H1 (cell line): Measurements from ENCODE around the gene NRXN3. TPM values are rescaled to one million over a fixed set of nuclear protein-coding genes. Genes with fewer than 3 reads are reported as not detected.

Source experiments
- CTCF ChIA-PET: fragments of 300-600 bp; sonication (Branson Sonifier 250); formaldehyde crosslinking; loops from one replicate; lab custom pipeline; 2021; ENCODE audit not compliant: partially characterized antibody; lab: Charles Lee
- POLR2A ChIA-PET: fragments of 300-600 bp; sonication (Branson Sonifier 250); formaldehyde crosslinking; loops from one replicate; lab custom pipeline; 2021; ENCODE audit warnings: inconsistent platforms; ENCODE audit not compliant: partially characterized antibody; lab: Charles Lee
- DNase-seq, 2 experiments: peaks; one replicate each; pipeline versions ENCODE4 v3.0.0 to v3.0.0-alpha.2; 2010 to 2022; ENCODE audit warnings: low spot score in 2 of 2, low read depth in 1 of 2, mixed read lengths in 1 of 2
- FAIRE-seq: peaks from 2 replicates; lab custom pipeline; 2011; peaks lifted over from hg19 to GRCh38; lab: Jason Lieb, UNC
- H2AFZ ChIP-seq: 2 replicates; pipeline ENCODE4 v1.8.1; 2012; ENCODE audit warnings: low read length, inconsistent platforms
- H2AK5ac ChIP-seq: 2 replicates; pipeline ENCODE4 v1.6.1; 2013; ENCODE audit warnings: low read depth, low read length
- H2BK120ac ChIP-seq: replicated peaks from 2 replicates; pipeline ENCODE3; 2013; ENCODE audit warnings: low read depth, low read length, inconsistent platforms
- H2BK12ac ChIP-seq: 2 replicates; pipeline ENCODE4 v1.6.1; 2013; ENCODE audit warnings: low read depth, low read length
- H2BK15ac ChIP-seq: 2 replicates; pipeline ENCODE4 v1.6.1; 2013; ENCODE audit warnings: low read length
- H2BK20ac ChIP-seq: 2 replicates; pipeline ENCODE4 v1.6.1; 2013; ENCODE audit warnings: low read length
- H2BK5ac ChIP-seq: 2 replicates; pipeline ENCODE4 v1.6.1; 2013; ENCODE audit warnings: low read depth, low read length
- H3K14ac ChIP-seq: 2 replicates; pipeline ENCODE4 v1.6.1; 2013; ENCODE audit warnings: inconsistent platforms; ENCODE audit not compliant: insufficient read length
- H3K18ac ChIP-seq: 2 replicates; pipeline ENCODE4 v1.6.1; 2013; ENCODE audit warnings: low read length; ENCODE audit errors: extremely low read depth
- H3K23ac ChIP-seq: 2 replicates; pipeline ENCODE4 v1.6.1; 2013; ENCODE audit warnings: inconsistent platforms; ENCODE audit not compliant: insufficient read length
- H3K23me2 ChIP-seq: 2 replicates; pipeline ENCODE4 v1.6.1; 2013; ENCODE audit warnings: low read depth, low read length
- H3K27ac ChIP-seq: 2 replicates; pipeline ENCODE4 v1.6.1; 2011; ENCODE audit warnings: low read depth, low read length, inconsistent platforms
- H3K27me3 ChIP-seq, 4 experiments: replicated peaks in 1 of 4; 1 replicate in 1 of 4; 2 replicates in 3 of 4; pipeline versions ENCODE4 v1.6.1 to v1.8.1; 2011 to 2013; ENCODE audit warnings: low read length in 3 of 4, mild to moderate bottlenecking in 3 of 4, inconsistent platforms in 2 of 4, mixed read lengths in 2 of 4, moderate library complexity in 1 of 4; ENCODE audit not compliant: control insufficient read depth in 3 of 4, insufficient read depth in 3 of 4; ENCODE audit errors: extremely low read depth in 1 of 4
- H3K36me3 ChIP-seq, 4 experiments: 2 replicates each; pipeline versions ENCODE4 v1.6.1 to v1.8.1; 2011 to 2013; ENCODE audit warnings: mild to moderate bottlenecking in 4 of 4, low read length in 3 of 4, moderate library complexity in 2 of 4, control low read depth in 1 of 4, inconsistent platforms in 1 of 4; ENCODE audit not compliant: insufficient read depth in 4 of 4, control insufficient read depth in 2 of 4
- H3K4ac ChIP-seq: replicated peaks from 2 replicates; pipeline ENCODE3; 2013; ENCODE audit warnings: low read length, low read depth, mixed read lengths, inconsistent platforms; ENCODE audit not compliant: insufficient read length
- H3K4me1 ChIP-seq, 4 experiments: replicated peaks in 1 of 4; 1 replicate in 1 of 4; 2 replicates in 3 of 4; pipeline versions ENCODE4 v1.6.1 to v1.8.1; 2011 to 2013; ENCODE audit warnings: low read length in 3 of 4, inconsistent platforms in 2 of 4, mixed read lengths in 1 of 4; ENCODE audit not compliant: insufficient read depth in 4 of 4, control insufficient read depth in 3 of 4
- H3K4me2 ChIP-seq, 2 experiments: 2 replicates each; pipeline versions ENCODE4 v1.6.1 to v1.8.1; 2011 to 2013; ENCODE audit warnings: low read depth in 2 of 2, low read length in 2 of 2, control low read depth in 1 of 2, inconsistent platforms in 1 of 2, mild to moderate bottlenecking in 1 of 2; ENCODE audit not compliant: insufficient read depth in 1 of 2
- H3K4me3 ChIP-seq, 4 experiments: fragments of 200-600, 300-600 bp in 1 of 4; sonication (generic), shearing (Covaris generic), sonication (Bioruptor Twin) in 1 of 4; 2 replicates each; pipeline versions ENCODE4 v1.5.1 to v1.8.1; 2011 to 2016; ENCODE audit warnings: low read length in 4 of 4, low read depth in 3 of 4, control low read depth in 2 of 4, inconsistent platforms in 2 of 4, mild to moderate bottlenecking in 2 of 4, mixed read lengths in 1 of 4, moderate library complexity in 1 of 4; ENCODE audit not compliant: insufficient read depth in 2 of 4; ENCODE audit errors: extremely low read depth in 1 of 4
- H3K56ac ChIP-seq: replicated peaks from 2 replicates; pipeline ENCODE3; 2013; ENCODE audit warnings: low read depth, mild to moderate bottlenecking, mixed read lengths, low read length, inconsistent platforms; ENCODE audit not compliant: insufficient read length
- H3K79me1 ChIP-seq: 2 replicates; pipeline ENCODE4 v1.6.1; 2013; ENCODE audit warnings: low read depth, low read length, control low read depth
- H3K79me2 ChIP-seq, 2 experiments: 2 replicates each; pipeline versions ENCODE4 v1.6.1 to v1.8.1; 2012 to 2013; ENCODE audit warnings: low read length in 2 of 2, mild to moderate bottlenecking in 2 of 2, inconsistent platforms in 1 of 2; ENCODE audit not compliant: insufficient read depth in 2 of 2, control insufficient read depth in 1 of 2
- H3K9ac ChIP-seq, 4 experiments: replicated peaks in 1 of 4; 1 replicate in 1 of 4; 2 replicates in 3 of 4; pipeline versions ENCODE4 v1.6.1 to v1.8.1; 2011 to 2013; ENCODE audit warnings: low read depth in 3 of 4, low read length in 3 of 4, control low read depth in 2 of 4, mild to moderate bottlenecking in 2 of 4, moderate library complexity in 2 of 4, inconsistent platforms in 1 of 4; ENCODE audit errors: extremely low read depth in 1 of 4
- H3K9me3 ChIP-seq, 2 experiments: 2 replicates each; pipeline versions ENCODE4 v1.6.1 to v1.8.1; 2012 to 2013; ENCODE audit warnings: mild to moderate bottlenecking in 2 of 2, moderate library complexity in 2 of 2, control low read depth in 1 of 2, inconsistent platforms in 1 of 2, low read depth in 1 of 2, low read length in 1 of 2, mixed read lengths in 1 of 2; ENCODE audit not compliant: insufficient read depth in 2 of 2
- H4K20me1 ChIP-seq, 2 experiments: replicated peaks in 1 of 2; 2 replicates each; pipeline versions ENCODE3 to v1.8.1; 2011 to 2013; ENCODE audit warnings: inconsistent platforms in 2 of 2, low read length in 2 of 2, mild to moderate bottlenecking in 1 of 2; ENCODE audit not compliant: insufficient read depth in 2 of 2, control insufficient read depth in 1 of 2
- H4K5ac ChIP-seq: 2 replicates; pipeline ENCODE4 v1.6.1; 2013; ENCODE audit warnings: low read length, low read depth, mixed read lengths, inconsistent platforms; ENCODE audit not compliant: insufficient read length
- H4K8ac ChIP-seq: 2 replicates; pipeline ENCODE4 v1.8.0; 2013; ENCODE audit warnings: mild to moderate bottlenecking, moderate library complexity, low read length, inconsistent platforms; ENCODE audit not compliant: insufficient read depth; ENCODE audit errors: extremely low read depth
- H4K91ac ChIP-seq: replicated peaks from 2 replicates; pipeline ENCODE3; 2013; ENCODE audit warnings: low read length, mixed read lengths, inconsistent platforms; ENCODE audit not compliant: insufficient read length
- BACH1 ChIP-seq: IDR thresholded peaks from 2 replicates; pipeline ENCODE4 v1.6.1; 2012; ENCODE audit warnings: low read length, improper control_type of control experiment
- BRCA1 ChIP-seq: IDR thresholded peaks from 2 replicates; pipeline ENCODE4 v1.6.1; 2012; ENCODE audit warnings: low read depth, low read length, improper control_type of control experiment
- E2F6 ChIP-seq: IDR thresholded peaks from 2 replicates; pipeline ENCODE4 v1.6.1; 2012; ENCODE audit warnings: inconsistent platforms
- HDAC6 ChIP-seq: IDR thresholded peaks from one replicate; pipeline ENCODE4 v1.7.1; 2012; ENCODE audit warnings: low read depth, mild to moderate bottlenecking, inconsistent platforms, low read length, moderate library complexity
- NRF1 ChIP-seq: IDR thresholded peaks from 2 replicates; pipeline ENCODE4 v1.6.1; 2011; ENCODE audit warnings: mild to moderate bottlenecking, low read depth, low read length, improper control_type of control experiment
- PHF8 ChIP-seq: fragments of 200-600 bp; sonication (generic); conservative IDR thresholded peaks from 2 replicates; pipeline ENCODE4 v1.7.1; 2012; ENCODE audit warnings: low read depth, mild to moderate bottlenecking, inconsistent platforms, low read length, moderate library complexity
- RNF2 ChIP-seq: fragments of 200-900, 300-1000 bp; sonication (generic); IDR thresholded peaks from 2 replicates; pipeline ENCODE4 v1.7.1; 2016; ENCODE audit warnings: borderline replicate concordance, low read depth, mild to moderate bottlenecking, antibody characterized with exemption, low read length; ENCODE audit not compliant: poor library complexity, severe bottlenecking; ENCODE audit errors: missing control alignments
- SIRT6 ChIP-seq: IDR thresholded peaks from one replicate; pipeline ENCODE4 v1.7.1; 2012; ENCODE audit warnings: low read length, inconsistent platforms
- SP4 ChIP-seq: IDR thresholded peaks from 2 replicates; pipeline ENCODE4 v1.6.1; 2012; ENCODE audit warnings: low read length, inconsistent platforms
- TBP ChIP-seq: IDR thresholded peaks from 2 replicates; pipeline ENCODE4 v1.6.1; 2011; ENCODE audit warnings: low read depth, low read length, improper control_type of control experiment
- TCF12 ChIP-seq: IDR thresholded peaks from 2 replicates; pipeline ENCODE4 v1.6.1; 2011; ENCODE audit warnings: low read depth, mild to moderate bottlenecking, low read length
- polyA plus RNA-seq, 7 experiments: library from polyadenylated mRNA; depleted of rRNA in 3 of 7; stranded (reverse) in 5 of 7; unstranded in 2 of 7; fragments of >200 nt in 5 of 7; fragments of 200-250 nt in 2 of 7; gene quantifications; 1 replicate in 5 of 7; 2 replicates in 1 of 7; 4 replicates in 1 of 7; pipeline versions ENCODE4 v1.2.1 to v1.2.3, GENCODE V29; 2011 to 2013; ENCODE audit warnings: missing spikeins in 2 of 7, mixed read lengths in 2 of 7
- total RNA-seq: library from RNA; stranded (reverse); fragmentation: NEBNext Ultra II Directional; extraction: Animal tissue kit (Norgen Biotek cat#: 25700); gene quantifications from 2 replicates; pipeline ENCODE4 v1.2.1, GENCODE V29; 2021

The NRXN3 gene
- total and polyA plus RNA-seq, 2 of the 8 experiments (the other 6 are each of a cell fraction or from before 2014, with no cell fraction given): 2.6 to 4.1 TPM

GRCh38 chr14:79464468-79464867 is 1294.3 kb downstream of the NRXN3 start:
- CTCF ChIA-PET: no interaction called here
- no peak for TF ChIP-seq SP4
- TF ChIP-seq NRF1: no peak
- TF ChIP-seq E2F6: no peak
- no peak for TF ChIP-seq TBP
- TF ChIP-seq BACH1: no peak
- TF ChIP-seq HDAC6: no peak
- TF ChIP-seq RNF2: no peak
- TF ChIP-seq PHF8: no peak
- TF ChIP-seq SIRT6: no peak
- no peak for TF ChIP-seq BRCA1
- no peak for TF ChIP-seq TCF12
- Histone ChIP-seq H3K23ac (no peak overlapping the region), H4K8ac (no peak overlapping the region), H4K91ac (no peak overlapping the region), H3K9me3 (no peaks in the 10 kb centered on the region), H3K27me3 (no peaks in the 10 kb centered on the region), H2AK5ac (no peak overlapping the region), H3K36me3 (no peaks in the 10 kb centered on the region), H3K4ac (no peak overlapping the region), H3K4me3 (no peak overlapping the region), H4K5ac (no peak overlapping the region), H3K23me2 (no peaks in the 10 kb centered on the region), H2BK5ac (no peak overlapping the region), H2BK15ac (no peak overlapping the region), H2BK12ac (no peak overlapping the region), H3K9ac (no peak overlapping the region), H3K27ac (no peak overlapping the region), H2BK120ac (no peak overlapping the region), H3K14ac (no peak overlapping the region), H3K56ac (no peak overlapping the region), H3K79me2 (no peaks in the 10 kb centered on the region), H2BK20ac (no peak overlapping the region), H2AFZ (no peak overlapping the region), H4K20me1 (no peaks in the 10 kb centered on the region), H3K79me1 (no peaks in the 10 kb centered on the region), H3K4me2 (no peak overlapping the region), H3K4me1 (peaks cover 0 to 3% (median 0%) of the 10 kb centered on the region in 4 experiments; a peak in 1 of 7 replicates), H3K18ac (no peak overlapping the region)
- no peak for DNase-seq
- FAIRE-seq: no peak
- POLR2A ChIA-PET: no interaction called here
